GM12864 (cell line): Measurements from ENCODE around the gene ALOX12B.

Experiments
- DNase-seq: peaks from one replicate; pipeline ENCODE4 v3.0.0-alpha.2; 2011; ENCODE audit warnings: low read depth
- H3K4me3 ChIP-seq: 2 replicates; pipeline ENCODE4 v1.5.1; 2011; ENCODE audit warnings: mild to moderate bottlenecking, low read depth, low read length, control low read depth
- TF ChIP-seq, protein P1 (sequence below): IDR thresholded peaks from 2 replicates; pipeline ENCODE4 v1.5.1; 2011; ENCODE audit warnings: low read depth, mild to moderate bottlenecking, moderate library complexity, low read length, control low read depth, inconsistent platforms; ENCODE audit errors: missing control alignments

Gene ALOX12B

DNA sequence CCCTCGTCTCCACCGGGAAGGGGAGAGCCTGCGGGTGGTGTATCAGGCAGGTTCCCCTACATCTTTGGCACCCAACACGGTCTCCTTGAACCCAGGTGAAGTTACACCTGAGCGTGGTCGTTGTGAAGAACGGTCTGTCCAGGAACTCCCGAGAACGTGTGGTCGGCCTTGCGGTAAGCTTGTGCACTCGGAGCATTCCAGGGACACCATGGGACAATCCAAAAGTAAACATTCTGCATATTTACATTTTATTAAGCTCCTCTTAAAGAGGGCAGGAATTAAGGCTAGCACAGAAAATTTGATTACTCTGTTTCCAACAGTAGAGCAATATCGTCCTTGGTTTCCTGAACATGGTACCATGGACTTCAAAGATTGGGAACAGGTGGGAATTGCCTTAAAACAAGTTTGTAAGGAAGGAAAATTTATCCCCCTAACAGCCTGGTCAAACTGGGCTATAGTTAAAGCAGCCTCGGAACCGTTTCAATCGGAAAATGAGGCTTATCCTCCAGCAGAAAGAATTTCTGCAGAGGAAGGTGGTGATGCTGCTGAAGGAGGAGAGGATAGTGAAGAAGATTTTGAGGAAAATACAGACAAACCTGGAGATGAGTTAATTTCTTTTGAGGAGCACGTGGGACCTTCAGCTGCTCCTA, 30.4 kb downstream of the ALOX12B start:
- TF ChIP-seq, protein P1, sequence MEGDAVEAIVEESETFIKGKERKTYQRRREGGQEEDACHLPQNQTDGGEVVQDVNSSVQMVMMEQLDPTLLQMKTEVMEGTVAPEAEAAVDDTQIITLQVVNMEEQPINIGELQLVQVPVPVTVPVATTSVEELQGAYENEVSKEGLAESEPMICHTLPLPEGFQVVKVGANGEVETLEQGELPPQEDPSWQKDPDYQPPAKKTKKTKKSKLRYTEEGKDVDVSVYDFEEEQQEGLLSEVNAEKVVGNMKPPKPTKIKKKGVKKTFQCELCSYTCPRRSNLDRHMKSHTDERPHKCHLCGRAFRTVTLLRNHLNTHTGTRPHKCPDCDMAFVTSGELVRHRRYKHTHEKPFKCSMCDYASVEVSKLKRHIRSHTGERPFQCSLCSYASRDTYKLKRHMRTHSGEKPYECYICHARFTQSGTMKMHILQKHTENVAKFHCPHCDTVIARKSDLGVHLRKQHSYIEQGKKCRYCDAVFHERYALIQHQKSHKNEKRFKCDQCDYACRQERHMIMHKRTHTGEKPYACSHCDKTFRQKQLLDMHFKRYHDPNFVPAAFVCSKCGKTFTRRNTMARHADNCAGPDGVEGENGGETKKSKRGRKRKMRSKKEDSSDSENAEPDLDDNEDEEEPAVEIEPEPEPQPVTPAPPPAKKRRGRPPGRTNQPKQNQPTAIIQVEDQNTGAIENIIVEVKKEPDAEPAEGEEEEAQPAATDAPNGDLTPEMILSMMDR: no peak
- no peak for DNase-seq
- H3K4me3 ChIP-seq: no peak overlapping the region

DNA sequence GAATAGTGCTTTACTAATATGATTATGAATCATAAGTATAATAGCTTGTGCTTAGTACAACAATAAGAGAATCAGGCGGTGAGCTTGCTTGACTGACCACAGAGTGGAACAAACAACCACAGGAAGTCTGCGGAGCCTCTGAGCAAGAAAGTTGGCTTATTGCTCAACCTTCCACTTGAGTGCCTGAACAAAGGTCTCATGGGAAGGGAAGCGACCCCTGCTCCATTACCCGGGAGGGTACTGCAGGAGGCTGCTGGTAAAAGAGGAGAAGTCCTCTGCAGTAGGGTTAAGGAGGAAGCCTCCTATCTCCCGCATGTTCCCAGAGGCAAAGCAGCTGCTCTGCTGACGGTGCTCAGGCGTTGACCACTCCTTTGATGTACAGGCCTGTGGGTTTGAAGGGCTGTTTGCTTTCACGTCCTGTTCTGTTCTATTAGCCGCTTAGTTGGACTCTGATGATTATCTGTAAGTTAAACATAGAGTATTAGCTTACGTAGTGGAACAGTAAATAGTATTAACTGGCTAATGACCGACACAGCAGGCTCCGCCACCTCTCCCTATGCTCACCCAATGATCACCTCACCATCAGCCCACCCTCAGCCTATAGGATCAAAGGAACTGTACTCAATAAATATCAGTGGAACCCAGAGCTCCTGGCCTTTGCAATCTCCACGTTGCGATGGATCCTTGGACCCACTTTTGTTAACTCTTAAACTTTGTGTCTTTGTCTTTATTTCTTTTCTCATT, 31.1 kb downstream of the ALOX12B start:
- TF ChIP-seq, protein P1: no peak
- DNase-seq: no peak
- no peak overlapping the region for H3K4me3 ChIP-seq

DNA sequence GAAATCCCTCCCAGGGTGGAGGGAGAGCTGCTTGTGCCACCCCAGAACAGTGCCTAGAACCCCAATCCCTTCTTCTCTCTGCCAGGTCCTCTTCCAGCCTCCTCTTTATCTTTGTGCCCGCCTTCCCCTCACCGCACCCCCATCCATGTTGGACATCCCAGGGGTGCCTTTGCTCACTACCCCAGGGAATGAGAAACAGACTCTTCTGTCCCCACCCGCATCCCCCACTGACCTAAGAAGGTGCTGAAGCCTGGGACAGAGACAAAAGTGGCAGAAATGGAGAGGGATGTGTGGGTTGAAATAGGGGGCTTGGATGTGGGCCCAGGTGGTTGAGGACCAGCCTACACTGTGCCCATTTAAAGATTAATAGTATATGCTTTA, 31.7 kb downstream of the ALOX12B start:
- H3K4me3 ChIP-seq: no peak overlapping the region
- TF ChIP-seq, protein P1: no peak
- DNase-seq: no peak

DNA sequence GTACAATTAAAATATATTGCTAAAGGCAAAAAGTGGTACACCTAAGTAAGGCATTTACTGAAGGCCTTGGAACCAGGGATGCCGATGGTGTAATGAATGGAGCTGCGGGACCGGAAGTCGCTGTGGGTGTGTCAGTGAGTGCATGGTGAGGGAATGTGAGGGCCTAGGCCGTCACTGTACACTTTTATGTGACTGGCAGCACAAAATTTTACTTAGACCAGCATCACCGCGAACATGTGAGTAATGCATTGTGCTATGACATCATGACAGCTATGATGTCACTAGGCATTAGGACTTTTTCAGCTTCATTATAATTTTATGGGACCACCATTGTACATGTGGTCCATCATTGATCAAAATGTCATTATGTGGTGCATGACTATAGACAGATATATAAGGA, 33.9 kb downstream of the ALOX12B start:
- TF ChIP-seq, protein P1: no peak

DNA sequence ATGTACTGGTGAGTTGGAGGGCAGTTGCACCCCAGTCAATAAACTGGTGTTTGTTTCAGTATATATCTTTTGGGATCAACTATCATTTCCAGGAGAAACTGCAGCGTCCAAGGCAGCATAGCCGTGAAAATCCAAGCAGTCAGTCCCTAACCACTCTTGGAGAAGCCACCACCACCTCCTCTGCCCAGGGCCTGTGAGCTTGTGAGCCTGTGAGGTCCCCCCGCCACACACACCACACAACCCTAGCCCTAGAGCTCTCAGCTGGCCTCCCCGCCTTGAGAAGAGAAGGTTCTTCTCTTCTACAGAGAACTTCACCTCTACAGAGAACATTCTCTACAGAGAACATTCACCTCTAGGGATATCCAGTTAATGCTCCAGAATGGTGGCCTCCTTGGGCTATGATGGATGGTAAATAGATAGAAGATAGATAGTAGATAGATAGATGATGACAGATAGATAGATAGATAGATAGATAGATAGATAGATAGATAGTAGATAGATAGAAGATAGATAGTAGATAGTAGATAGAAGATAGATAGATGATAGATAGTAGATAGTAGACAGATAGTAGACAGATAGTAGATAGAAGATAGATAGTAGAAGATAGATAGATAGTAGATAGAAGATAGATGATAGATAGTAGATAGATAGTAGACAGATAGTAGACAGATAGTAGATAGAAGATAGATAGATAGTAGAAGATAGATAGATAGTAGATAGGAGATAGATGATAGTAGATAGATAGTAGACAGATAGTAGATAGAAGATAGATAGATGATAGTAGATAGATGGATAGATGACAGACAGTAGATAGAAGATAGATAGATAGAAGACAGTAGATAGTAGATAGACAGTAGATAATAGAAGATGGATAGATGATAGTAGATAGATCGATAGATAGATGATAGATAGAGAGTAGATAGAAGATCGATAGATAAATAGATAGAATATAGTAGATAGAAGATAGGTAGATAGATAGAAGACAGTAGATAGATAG, 35.0 kb downstream of the ALOX12B start:
- TF ChIP-seq, protein P1: no peak

More for the DNA sequence above, 33.9 kb downstream of the ALOX12B start:
- no peak for DNase-seq
- H3K4me3 ChIP-seq: no peak overlapping the region

DNA sequence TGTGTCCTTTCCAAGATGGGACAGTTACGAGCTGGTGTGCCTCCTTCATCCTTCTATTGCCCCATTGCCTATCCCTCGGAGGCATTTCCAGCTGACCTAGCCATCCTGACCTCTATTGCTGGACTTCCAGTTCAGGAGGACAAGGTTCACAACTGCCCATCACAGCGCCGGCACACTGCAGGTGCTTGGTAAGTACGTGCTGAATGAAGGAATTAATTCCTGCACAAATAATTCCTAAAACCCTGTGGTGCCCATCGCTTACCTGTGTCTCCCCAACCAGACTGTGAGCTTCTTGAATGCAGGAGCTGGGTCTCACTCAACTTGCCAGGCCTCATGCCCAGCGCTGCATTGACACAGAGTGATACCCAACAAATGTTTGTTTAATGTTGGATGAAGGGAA, 35.7 kb downstream of the ALOX12B start:
- DNase-seq: no peak
- TF ChIP-seq, protein P1: no peak
- no peak overlapping the region for H3K4me3 ChIP-seq

More for the DNA sequence above, 35.0 kb downstream of the ALOX12B start:
- DNase-seq: no peak
- H3K4me3 ChIP-seq: no peak overlapping the region
